ENCODE measurements around the gene MYO1E. TPM values are rescaled to one million over a fixed set of nuclear protein-coding genes. Genes with fewer than 3 reads are reported as not detected.

MYO1E gene
- total and polyA plus RNA-seq, 2 of the 8 experiments (the other 6 are each of a cell fraction or from before 2014, with no cell fraction given), result 19.6 to 142 TPM

- TF ChIP-seq CHD7 (IDR thresholded peaks at IDR 0.05; ENCODE audit: insufficient replicate concordance, low read length) (peak; percentile 91), MAX (IDR thresholded peaks at IDR 0.05) (peak; percentile 80), PHF8 (conservative IDR thresholded peaks at IDR 0.05; ENCODE audit: low read depth, low read length) (no peak), JUN (IDR thresholded peaks at IDR 0.05; ENCODE audit: low read depth, low read length) (no peak), SP4 (IDR thresholded peaks at IDR 0.05; ENCODE audit: low read length) (0 out of 2 replicates have a peak, but pooled peaks have one; percentile 63), RAD21 (IDR thresholded peaks at IDR 0.05 in 1 of 2, conservative IDR thresholded peaks at IDR 0.05 in 1 of 2; ENCODE audit: low read depth in 2 of 2, low read length in 2 of 2) (no peak), RBBP5 (IDR thresholded peaks at IDR 0.05; ENCODE audit: borderline replicate concordance, low read depth, low read length) (0 out of 2 replicates have a peak, but pooled peaks have one; percentile 57), BCL11A (IDR thresholded peaks at IDR 0.05; ENCODE audit: low read depth in 2 of 2, low read length in 2 of 2) (peak; percentile 10 to 53), GTF2F1 (IDR thresholded peaks at IDR 0.05; ENCODE audit: borderline replicate concordance, low read depth, low read length) (peak; percentile 77; the same call in 1 of the 2 replicates)
Observed at GRCh38 chr15:59353994-59354416, 18.7 kb downstream of the MYO1E start (continued).
